Loucy (cell line): ENCODE measurements around the gene COL2A1.

Experiments
- CTCF ChIP-seq: fragments of 200-600 bp; sonication (generic); conservative IDR thresholded peaks from 2 replicates; pipeline ENCODE4 v1.5.1; 2014; ENCODE audit warnings: mild to moderate bottlenecking, antibody characterized with exemption, low read length
- EZH2phosphoT487 ChIP-seq: fragments of 200-600 bp; IDR thresholded peaks from 2 replicates; pipeline ENCODE4 v1.6.1; 2018; ENCODE audit warnings: antibody characterized with exemption, mild to moderate bottlenecking, moderate library complexity, borderline replicate concordance

DNA sequence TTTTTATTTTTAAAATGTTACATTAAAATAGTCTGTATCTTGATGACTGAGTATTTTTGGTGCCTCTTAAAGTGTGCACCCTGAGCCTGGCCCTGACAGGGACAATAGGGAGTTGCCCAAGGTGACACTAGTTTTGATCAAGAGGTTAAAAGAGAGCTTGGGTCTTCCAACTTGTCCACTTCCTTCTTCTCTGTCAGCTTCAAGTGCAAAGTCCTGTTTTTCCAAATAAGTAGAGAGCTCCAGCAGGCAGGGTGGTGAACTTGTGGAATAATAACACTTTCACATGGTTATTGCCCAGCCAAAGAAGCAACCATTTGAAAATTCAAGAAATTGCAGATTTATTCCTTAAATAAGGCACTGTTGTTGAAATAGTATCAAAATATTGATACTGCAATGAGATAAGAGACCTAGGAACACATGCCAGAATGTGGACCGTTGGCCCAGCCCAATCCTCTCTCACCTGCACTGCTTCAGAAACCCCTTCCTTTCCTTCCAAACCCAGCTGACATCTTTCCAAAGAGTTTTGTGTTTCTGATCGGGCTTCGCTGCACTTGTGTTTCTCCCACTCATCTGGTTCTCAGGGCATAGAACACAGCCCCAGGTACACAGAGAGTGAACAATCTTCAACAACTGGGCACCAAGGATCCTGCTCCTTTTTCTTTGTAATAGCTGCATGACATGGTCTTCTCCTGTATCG, 13.8 kb upstream of the COL2A1 start:
- no peak for TF ChIP-seq CTCF
- TF ChIP-seq EZH2phosphoT487, result no peak
